TTC549 (cell line): ENCODE measurements around the gene YWHAQ.

Source experiments
- FAIRE-seq: peaks from 2 replicates; lab custom pipeline; 2012; peaks lifted over from hg19 to GRCh38; lab: Jason Lieb, UNC

YWHAQ gene

GRCh38 chr2:9655441-9656269 is 24.9 kb upstream of the YWHAQ start:
- no peak for FAIRE-seq

- FAIRE-seq: no peak
These were observed 23.8 kb upstream of the YWHAQ start for GRCh38 chr2:9654452-9655100.

GRCh38 chr2:9653485-9654271 is 22.9 kb upstream of the YWHAQ start:
- FAIRE-seq: no peak

GRCh38 chr2:9652898-9653479 is 22.2 kb upstream of the YWHAQ start:
- no peak for FAIRE-seq

- FAIRE-seq: no peak
These were observed 21.5 kb upstream of the YWHAQ start for GRCh38 chr2:9652267-9652666.

- no peak for FAIRE-seq
These were observed 19.5 kb upstream of the YWHAQ start for GRCh38 chr2:9650119-9650821.

- FAIRE-seq: no peak
These were observed 18.5 kb upstream of the YWHAQ start for GRCh38 chr2:9649261-9649660.

GRCh38 chr2:9648821-9649220 is 18.0 kb upstream of the YWHAQ start:
- FAIRE-seq: no peak

GRCh38 chr2:9647884-9648283 is 17.1 kb upstream of the YWHAQ start:
- FAIRE-seq: no peak

GRCh38 chr2:9646196-9647030 is 15.6 kb upstream of the YWHAQ start:
- FAIRE-seq: no peak

GRCh38 chr2:9644603-9645002 is 13.8 kb upstream of the YWHAQ start:
- no peak for FAIRE-seq

- FAIRE-seq: no peak
These were observed 13.2 kb upstream of the YWHAQ start for GRCh38 chr2:9644021-9644420.

GRCh38 chr2:9641641-9642040 is 10.8 kb upstream of the YWHAQ start:
- FAIRE-seq: no peak

GRCh38 chr2:9640403-9641104 is 9.8 kb upstream of the YWHAQ start:
- FAIRE-seq: no peak

- no peak for FAIRE-seq
These were observed 9.0 kb upstream of the YWHAQ start for GRCh38 chr2:9639740-9640343.

- no peak for FAIRE-seq
These were observed 8.3 kb upstream of the YWHAQ start for GRCh38 chr2:9639000-9639602.

GRCh38 chr2:9638532-9638931 is 7.7 kb upstream of the YWHAQ start:
- no peak for FAIRE-seq

- no peak for FAIRE-seq
These were observed 6.5 kb upstream of the YWHAQ start for GRCh38 chr2:9637330-9637729.

- no peak for FAIRE-seq
These were observed 3.3 kb upstream of the YWHAQ start for GRCh38 chr2:9634133-9634532.
